LNCaP clone FGC (cell line): ENCODE measurements around the gene PNMA5.
"Not testable (repeated sequence)": the region's sequence is repeated elsewhere in the genome, so short reads cannot be mapped to it uniquely, and the experiment has no call there.

Experiments used
- DNase-seq: peaks from one replicate; pipeline ENCODE4 v3.0.0-alpha.2; 2011; ENCODE audit warnings: low read depth
- H3K4me3 ChIP-seq: 2 replicates; pipeline ENCODE4 v1.5.1; 2011; ENCODE audit warnings: mild to moderate bottlenecking, low read depth, low read length, control low read depth
- TF ChIP-seq, protein P1 (sequence below): IDR thresholded peaks from 2 replicates; pipeline ENCODE4 v1.5.1; 2012; ENCODE audit warnings: mild to moderate bottlenecking; ENCODE audit not compliant: control insufficient read depth, insufficient read depth; ENCODE audit errors: extremely low read depth

The PNMA5 gene

DNA sequence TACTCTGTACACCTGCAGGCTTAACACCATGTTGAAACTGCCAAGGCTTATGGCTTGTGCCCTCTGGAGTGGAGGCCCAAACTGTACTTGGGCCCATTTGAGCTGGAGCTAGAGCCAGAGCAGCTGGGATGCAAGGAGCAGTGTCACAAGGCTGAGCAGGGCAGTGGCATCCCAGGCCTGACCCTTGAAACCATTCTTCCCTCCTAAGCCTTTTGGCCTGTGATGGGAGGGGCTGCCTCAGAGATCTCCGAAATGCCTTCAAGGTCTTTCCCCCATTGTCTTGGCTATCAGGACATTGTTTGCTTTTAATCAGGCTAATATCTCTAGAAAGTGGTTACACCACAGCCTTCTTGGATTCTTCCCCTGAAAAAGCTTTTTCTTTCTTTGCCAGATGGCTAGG is 10.9 kb upstream of the PNMA5 start:
- DNase-seq, result no peak
- H3K4me3 ChIP-seq, result no peak overlapping the region
- TF ChIP-seq, protein P1, sequence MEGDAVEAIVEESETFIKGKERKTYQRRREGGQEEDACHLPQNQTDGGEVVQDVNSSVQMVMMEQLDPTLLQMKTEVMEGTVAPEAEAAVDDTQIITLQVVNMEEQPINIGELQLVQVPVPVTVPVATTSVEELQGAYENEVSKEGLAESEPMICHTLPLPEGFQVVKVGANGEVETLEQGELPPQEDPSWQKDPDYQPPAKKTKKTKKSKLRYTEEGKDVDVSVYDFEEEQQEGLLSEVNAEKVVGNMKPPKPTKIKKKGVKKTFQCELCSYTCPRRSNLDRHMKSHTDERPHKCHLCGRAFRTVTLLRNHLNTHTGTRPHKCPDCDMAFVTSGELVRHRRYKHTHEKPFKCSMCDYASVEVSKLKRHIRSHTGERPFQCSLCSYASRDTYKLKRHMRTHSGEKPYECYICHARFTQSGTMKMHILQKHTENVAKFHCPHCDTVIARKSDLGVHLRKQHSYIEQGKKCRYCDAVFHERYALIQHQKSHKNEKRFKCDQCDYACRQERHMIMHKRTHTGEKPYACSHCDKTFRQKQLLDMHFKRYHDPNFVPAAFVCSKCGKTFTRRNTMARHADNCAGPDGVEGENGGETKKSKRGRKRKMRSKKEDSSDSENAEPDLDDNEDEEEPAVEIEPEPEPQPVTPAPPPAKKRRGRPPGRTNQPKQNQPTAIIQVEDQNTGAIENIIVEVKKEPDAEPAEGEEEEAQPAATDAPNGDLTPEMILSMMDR, result no peak

DNA sequence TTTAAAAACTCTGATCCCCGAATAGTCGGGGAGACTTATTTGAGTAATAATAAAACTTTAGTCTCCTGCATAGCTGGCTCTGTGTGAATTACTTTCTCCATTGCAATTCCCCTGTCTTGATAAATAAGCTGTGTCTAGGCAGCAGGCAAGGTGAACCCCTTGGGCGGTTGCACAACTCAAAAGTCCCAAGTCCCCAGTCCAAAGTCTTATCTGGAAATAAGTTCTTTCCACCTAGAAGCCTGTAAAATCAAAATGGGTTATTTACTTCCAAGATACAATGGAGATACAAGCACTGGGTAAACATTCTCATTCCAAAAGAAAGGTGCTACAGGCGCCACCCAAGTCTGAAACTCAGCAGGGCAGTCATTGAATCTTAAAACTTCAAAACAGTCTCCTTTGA is 10.1 kb upstream of the PNMA5 start:
- no peak for DNase-seq
- no peak overlapping the region for H3K4me3 ChIP-seq
- TF ChIP-seq, protein P1, result no peak

DNA sequence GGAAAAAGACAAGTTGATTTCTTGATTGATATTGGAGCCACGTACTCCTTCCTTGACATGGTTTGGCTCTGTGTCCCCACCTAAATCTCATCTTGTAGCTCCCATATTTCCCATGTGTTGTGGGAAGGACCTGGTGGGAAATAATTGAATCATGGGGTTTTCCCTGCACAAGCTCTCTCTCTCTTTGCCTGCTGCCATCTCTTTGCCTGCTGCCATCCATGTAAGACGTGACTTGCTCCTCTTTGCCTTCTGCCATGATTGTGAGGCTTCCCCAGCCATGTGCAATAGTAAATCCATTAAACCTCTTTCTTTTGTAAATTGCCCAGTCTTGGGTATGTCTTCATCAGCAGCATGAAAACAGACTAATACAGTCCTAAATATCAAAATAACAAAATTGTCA is 8.3 kb upstream of the PNMA5 start:
- not testable (repeated sequence) for H3K4me3 ChIP-seq, DNase-seq

DNA sequence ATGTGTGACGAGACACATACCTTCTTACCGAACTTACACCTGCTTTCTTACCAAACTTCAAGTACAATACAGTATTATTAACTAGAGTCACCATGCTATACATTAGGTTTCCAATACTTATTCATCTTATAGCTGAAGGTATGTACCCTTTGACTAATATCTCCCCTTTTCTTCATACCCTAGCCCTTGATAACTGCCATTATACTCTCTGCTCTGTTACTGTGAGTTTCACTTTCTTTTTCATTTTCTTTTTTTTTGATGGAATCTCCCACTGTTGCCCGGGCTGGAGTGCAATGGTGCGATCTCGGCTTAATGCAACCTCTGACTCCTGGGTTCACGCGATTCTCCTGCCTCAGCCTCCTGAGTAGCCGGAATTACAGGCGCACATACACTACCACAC is 3.4 kb upstream of the PNMA5 start:
- DNase-seq, result no peak
- TF ChIP-seq, protein P1, result no peak
- no peak overlapping the region for H3K4me3 ChIP-seq

DNA sequence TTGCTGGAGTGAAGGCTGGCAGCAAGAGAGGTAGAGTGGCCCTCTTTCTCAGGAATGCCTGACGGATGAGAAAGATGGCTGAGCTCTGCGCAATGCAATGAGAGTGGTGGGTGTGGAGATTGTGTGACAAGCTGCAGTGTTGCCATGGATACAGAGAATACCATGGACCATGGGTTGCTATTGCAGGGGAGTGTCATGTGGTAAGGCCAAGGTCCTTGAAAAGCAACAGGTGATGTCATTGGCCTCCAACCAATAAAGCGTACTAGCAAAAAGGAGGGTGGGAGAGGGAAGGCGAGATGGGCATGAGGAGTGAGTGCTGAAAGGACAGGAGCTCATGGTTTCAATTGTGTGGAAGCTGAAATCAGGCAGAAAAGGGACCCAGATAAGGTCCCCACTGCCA is 1.8 kb downstream of the PNMA5 start:
- TF ChIP-seq, protein P1, result no peak
- no peak overlapping the region for H3K4me3 ChIP-seq
- no peak for DNase-seq

DNA sequence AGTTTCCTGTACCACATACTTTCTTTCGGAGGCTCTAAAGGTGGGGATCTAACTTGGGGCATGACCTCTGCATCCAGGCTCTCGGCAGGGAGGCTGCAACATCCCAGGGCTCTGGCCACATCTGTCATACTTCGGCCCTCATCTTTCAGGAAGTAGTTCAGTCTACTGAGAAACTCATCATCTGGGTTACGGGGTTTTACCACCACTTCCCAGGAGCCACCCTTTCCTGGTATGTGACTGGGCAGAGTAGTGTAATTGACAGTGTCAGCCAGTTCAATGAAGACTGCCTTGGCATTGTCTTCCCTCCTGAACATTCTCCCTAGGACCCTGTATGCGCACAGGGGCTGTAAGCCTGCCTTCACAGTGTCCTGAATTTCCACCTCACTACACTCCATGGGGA is 2.8 kb downstream of the PNMA5 start:
- no peak for DNase-seq
- TF ChIP-seq, protein P1, result no peak
- no peak overlapping the region for H3K4me3 ChIP-seq

DNA sequence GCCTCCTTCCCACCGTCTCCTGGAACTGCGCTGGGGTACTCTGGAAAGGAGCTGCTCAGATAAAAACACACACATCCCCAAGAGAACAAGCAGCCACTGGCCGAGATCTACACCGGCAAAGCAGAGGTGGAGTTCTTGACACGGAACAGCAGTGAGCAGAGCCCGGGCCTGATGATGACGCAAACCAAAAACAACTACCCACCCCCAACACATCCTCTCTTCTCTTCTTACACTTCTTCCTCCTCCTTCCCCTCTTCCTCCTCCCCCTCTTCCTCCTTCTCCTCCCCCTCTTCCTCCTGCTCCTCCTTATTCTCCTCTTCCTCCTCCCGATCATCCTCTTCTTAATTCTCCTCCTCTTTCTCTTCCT is 4.6 kb downstream of the PNMA5 start:
- TF ChIP-seq, protein P1, result no peak
- H3K4me3 ChIP-seq, result no peak overlapping the region
- DNase-seq, result no peak

DNA sequence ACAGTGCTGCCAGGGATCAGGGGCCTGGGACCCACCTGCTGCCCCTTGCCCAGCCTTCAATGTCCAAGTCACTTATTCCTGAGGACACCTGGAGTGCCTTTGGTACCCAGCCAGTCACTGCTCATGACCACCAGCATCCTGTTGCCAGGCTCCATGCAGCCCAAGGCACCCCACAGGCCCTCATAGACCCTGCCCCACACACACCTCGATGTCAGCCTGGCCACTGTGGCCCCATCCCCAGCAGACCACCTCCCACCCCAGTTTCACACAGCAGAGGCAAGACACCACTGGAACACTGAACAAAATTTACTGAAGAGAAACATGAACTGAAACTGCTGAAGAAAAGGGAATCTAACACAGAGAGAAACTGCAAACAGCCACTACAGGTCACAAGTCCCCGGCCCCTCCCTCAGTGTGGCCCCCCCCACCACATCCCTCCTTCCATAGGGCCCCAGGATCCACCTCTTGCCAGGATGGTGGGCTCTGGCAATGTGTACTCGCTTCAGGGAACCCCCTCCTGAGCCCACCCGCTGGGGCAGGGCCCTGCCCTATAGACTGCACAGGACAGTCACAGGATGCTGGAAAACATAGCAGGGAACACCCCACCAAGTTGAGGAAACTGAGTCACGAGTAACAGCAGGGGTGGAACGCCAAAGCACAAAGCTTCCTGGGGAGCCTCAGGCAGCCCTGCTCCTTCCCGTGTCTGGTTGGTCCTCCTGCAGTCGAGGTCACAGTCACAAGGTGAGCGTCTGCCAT is 5.2 kb downstream of the PNMA5 start:
- no peak overlapping the region for H3K4me3 ChIP-seq
- TF ChIP-seq, protein P1, result no peak
- no peak for DNase-seq
